Kidney epithelial cell (primary cell): ENCODE data around the gene RANBP17. TPM values are rescaled to one million over a fixed set of nuclear protein-coding genes. Genes with fewer than 3 reads are reported as not detected.

Experiments
- DNase-seq: peaks from one replicate; pipeline ENCODE4 v3.0.0-alpha.2; 2010; ENCODE audit warnings: low read depth
- H3K27me3 ChIP-seq: 2 replicates; pipeline ENCODE4 v1.6.0; 2011; ENCODE audit warnings: low read length; ENCODE audit not compliant: control insufficient read depth, insufficient read depth
- H3K36me3 ChIP-seq: 2 replicates; pipeline ENCODE4 v1.5.1; 2011; ENCODE audit warnings: low read length; ENCODE audit not compliant: control insufficient read depth, insufficient read depth
- H3K4me3 ChIP-seq: 2 replicates; pipeline ENCODE4 v1.5.1; 2011; ENCODE audit warnings: low read depth, mild to moderate bottlenecking, control low read depth, low read length
- total RNA-seq: library from RNA; depleted of rRNA; stranded (reverse); fragments of >200 nt; gene quantifications from 2 replicates; pipeline ENCODE4 v1.2.3, GENCODE V29; 2015
- TF ChIP-seq, protein P1 (sequence below): IDR thresholded peaks from 2 replicates; pipeline ENCODE4 v1.5.1; 2011; ENCODE audit warnings: mild to moderate bottlenecking, moderate library complexity, low read length, control low read depth, inconsistent platforms; ENCODE audit not compliant: insufficient read depth, poor library complexity, severe bottlenecking

Gene RANBP17
- total RNA-seq, 1 donor from 2014 or later = 10.4 TPM

DNA sequence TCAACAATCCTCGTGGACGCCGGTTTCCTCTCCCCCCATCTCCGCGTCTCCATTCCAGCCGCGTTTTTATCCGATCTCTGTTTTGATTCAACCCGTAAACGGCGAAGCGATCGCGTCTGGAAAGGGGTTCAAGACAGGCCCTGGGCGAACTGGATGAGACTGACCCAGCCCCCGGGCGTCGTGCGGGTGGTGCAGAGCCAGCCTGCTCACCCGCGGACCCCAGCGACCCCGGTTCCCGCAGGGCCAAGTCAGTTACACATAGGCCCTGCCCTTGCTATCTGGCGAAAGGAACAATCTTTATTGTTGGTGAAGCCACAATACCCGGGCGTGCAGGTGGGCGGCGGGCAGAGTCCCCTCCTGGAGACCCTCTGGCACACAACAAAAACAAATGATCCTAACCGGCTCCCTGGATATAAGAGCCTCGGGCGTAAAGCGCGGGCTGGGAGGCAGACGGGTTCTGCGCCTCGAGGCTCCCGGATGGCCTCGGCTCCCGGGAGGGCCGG lies 449.1 kb downstream of the RANBP17 start:
- Histone ChIP-seq H3K36me3 (no peaks in the 10 kb centered on the region), H3K27me3 (peaks cover 99% of the 10 kb centered on the region), H3K4me3 (no peak overlapping the region)
- TF ChIP-seq, protein P1, sequence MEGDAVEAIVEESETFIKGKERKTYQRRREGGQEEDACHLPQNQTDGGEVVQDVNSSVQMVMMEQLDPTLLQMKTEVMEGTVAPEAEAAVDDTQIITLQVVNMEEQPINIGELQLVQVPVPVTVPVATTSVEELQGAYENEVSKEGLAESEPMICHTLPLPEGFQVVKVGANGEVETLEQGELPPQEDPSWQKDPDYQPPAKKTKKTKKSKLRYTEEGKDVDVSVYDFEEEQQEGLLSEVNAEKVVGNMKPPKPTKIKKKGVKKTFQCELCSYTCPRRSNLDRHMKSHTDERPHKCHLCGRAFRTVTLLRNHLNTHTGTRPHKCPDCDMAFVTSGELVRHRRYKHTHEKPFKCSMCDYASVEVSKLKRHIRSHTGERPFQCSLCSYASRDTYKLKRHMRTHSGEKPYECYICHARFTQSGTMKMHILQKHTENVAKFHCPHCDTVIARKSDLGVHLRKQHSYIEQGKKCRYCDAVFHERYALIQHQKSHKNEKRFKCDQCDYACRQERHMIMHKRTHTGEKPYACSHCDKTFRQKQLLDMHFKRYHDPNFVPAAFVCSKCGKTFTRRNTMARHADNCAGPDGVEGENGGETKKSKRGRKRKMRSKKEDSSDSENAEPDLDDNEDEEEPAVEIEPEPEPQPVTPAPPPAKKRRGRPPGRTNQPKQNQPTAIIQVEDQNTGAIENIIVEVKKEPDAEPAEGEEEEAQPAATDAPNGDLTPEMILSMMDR = no peak
- no peak for DNase-seq

DNA sequence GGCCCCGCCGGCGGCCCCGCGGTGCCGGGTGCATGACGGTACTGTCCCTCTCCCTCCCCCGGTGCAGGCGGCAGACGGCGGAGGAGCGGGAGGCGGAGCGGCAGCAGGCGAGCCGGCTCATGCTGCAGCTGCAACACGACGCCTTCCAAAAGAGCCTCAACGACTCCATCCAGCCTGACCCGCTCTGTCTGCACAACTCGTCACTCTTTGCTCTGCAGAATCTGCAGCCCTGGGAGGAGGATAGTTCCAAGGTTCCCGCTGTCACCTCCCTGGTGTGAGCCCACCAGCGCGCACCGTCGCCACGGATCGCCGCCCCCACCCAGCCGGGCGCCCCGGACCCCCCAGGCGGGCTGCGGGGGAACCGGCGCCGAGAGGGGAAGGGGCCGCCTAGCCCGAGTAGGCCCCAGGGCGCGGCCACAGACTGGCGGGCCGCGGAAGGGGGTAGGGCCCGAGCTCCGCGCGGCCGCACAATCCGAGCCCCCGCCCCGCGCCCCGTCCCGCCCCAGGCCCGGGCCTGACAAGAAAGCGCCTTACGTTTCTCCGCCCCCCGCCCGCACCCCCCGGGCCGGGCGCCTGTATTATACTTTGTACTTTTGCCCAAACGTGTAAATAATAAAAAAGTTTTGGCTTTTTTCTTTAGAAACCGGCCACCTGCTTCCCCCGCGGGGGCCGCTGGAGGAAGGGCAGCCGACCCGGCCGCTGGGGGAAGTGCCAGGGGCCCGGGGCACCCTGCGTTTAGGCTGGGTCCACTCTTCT lies 449.7 kb downstream of the RANBP17 start:
- H3K36me3 ChIP-seq = no peaks in the 10 kb centered on the region
- TF ChIP-seq, protein P1 = no peak
- no peak for DNase-seq
- H3K27me3 ChIP-seq = peaks cover 99% of the 10 kb centered on the region
- no peak overlapping the region for H3K4me3 ChIP-seq

DNA sequence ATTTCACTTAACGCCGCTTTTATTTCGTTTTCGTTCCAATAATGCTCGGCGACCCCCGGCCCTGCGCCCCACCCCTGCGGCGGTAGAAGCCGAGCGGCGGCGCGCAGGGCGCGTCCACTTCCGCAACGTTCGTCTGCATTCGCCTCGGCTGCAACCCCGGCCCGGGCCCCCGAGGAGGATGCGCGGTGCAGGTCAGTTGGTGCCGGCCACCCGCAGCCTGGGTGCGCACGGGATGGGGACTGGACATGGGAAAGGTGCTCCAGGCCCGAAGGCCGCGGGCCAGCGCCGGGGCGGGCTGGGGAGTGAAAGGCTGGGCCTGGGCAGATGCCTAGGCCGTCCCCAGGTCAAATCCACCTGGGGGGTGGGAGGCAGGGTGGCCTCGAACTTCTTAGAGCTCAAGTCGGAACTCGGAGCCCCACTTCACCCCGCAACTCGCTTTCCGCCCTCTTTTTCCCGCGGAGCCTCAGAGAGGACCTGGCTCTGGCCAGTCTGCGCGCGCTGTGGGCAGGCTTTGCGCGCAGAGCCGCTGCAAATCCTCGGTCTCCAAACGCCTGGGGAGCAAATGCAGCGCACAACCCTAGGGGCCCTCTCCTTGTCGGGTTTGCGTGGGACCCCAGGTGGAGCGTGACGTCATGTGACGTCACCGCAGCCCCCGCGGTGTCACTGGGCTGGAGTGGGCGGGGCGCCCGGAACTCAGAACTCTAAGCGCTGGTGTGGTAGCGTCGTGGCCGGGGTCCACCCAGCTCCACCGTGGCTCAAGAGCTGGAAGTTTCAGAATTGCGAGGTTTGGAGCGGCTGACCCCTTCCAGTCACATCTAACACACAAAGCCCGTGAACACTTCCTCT lies 450.5 kb downstream of the RANBP17 start:
- Histone ChIP-seq H3K36me3 (no peaks in the 10 kb centered on the region), H3K4me3 (no peak overlapping the region), H3K27me3 (peaks cover 99% of the 10 kb centered on the region)
- DNase-seq = no peak
- TF ChIP-seq, protein P1 = no peak

DNA sequence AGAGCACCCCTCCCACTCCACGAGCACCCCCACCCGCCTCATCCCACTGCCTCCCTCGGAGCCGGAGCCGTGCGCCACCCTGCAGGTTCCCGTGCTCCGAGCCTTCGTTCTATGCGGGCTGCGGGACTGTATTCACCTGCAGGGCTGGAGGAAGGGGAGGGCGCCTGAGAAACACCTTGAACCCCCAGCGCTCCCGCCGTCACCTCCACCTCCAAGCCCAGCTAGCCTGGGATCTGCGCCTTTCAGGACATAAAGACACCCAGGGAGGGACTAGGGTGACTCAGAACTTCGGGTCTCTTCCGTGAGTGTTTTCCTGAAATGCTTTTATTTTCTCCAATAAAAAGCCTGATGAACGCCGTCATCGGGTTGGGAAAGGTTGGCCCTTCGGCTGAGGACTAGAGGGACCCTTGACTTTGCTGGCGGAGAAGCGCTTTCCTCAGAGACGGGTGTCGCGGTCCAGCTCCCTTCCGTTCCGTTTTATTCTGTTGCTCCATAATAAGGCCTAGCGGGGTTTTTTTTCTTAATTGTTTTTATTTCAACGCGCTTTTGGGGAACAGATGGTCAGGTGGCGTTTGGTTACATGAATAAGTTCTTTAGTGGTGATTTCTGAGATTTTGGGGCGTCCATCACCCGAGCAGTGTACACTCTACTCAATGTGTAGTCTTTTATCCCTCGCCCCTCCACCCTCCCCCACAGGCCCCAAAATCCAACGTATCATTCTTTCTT lies 451.8 kb downstream of the RANBP17 start:
- TF ChIP-seq, protein P1 = no peak
- H3K4me3 ChIP-seq = no peak overlapping the region
- DNase-seq = no peak
- no peaks in the 10 kb centered on the region for H3K36me3 ChIP-seq
- peaks cover 99% of the 10 kb centered on the region for H3K27me3 ChIP-seq

DNA sequence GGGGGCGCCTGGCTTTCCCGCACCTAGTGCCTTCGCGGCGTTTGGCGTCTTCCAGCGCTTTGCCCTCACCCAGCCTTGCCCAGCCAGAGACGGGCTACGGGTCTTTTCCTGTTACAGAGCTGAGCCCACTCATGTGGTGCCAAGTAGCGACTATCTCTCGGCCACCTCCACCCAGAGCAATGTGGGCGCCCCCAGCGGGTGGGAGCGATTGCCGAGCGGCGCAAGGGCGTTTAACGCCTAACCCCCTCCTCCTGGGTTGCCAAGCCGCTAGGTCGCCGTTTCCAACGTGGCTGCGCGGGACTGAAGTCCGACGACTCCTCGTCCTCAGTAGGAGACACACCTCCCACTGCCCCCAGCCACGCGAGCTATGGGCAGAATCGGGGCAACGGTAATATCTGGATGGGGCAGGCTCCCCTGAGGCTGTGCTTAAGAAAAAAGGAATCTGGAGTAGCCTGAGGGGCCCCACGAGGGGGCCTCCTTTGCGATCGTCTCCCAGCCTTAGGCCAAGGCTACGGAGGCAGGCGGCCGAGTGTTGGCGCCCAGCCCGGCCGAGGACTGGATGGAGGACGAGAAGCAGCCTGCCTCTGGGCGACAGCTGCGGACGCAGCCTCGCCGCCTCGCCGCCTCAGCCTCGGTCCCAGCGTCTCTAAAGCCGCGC lies 453.0 kb downstream of the RANBP17 start:
- TF ChIP-seq, protein P1 = no peak
- DNase-seq = no peak
- no peak overlapping the region for H3K4me3 ChIP-seq
- H3K27me3 ChIP-seq = peaks cover 99% of the 10 kb centered on the region
- no peaks in the 10 kb centered on the region for H3K36me3 ChIP-seq
